Measurements from ENCODE around the gene KCND1.
A peak's percentile ranks its signal among the peaks of the same experiment; 100 is the strongest.

Gene KCND1

DNA sequence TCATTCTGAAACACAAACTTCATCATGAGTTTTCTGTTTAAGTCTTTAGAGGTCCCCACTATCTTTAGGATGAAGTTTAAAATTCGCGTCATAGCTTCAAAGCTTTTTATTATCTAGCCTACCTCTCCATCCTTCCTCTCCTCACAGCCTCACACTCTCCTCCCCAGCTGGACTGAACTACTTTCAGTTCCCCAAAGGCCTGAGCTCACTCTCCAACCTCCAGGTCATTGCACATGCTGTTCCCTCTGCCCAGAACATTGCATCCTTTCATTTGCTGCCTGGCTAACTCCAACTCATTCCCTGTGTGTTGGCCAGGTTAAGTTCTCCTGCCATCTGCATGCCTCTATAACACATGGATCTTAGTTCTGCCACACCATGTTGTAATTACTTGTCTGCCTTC, 11.4 kb downstream of the KCND1 start:
- H3K27ac ChIP-seq, result no peak overlapping the region
- ChIA-PET POLR2A (ENCODE audit: low non-redundant PET) (no interaction called here), CTCF (no interaction called here)
- DNase-seq (ENCODE audit: low spot score), result no peak
- TF ChIP-seq, protein P1, sequence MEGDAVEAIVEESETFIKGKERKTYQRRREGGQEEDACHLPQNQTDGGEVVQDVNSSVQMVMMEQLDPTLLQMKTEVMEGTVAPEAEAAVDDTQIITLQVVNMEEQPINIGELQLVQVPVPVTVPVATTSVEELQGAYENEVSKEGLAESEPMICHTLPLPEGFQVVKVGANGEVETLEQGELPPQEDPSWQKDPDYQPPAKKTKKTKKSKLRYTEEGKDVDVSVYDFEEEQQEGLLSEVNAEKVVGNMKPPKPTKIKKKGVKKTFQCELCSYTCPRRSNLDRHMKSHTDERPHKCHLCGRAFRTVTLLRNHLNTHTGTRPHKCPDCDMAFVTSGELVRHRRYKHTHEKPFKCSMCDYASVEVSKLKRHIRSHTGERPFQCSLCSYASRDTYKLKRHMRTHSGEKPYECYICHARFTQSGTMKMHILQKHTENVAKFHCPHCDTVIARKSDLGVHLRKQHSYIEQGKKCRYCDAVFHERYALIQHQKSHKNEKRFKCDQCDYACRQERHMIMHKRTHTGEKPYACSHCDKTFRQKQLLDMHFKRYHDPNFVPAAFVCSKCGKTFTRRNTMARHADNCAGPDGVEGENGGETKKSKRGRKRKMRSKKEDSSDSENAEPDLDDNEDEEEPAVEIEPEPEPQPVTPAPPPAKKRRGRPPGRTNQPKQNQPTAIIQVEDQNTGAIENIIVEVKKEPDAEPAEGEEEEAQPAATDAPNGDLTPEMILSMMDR (conservative IDR thresholded peaks at IDR 0.05; ENCODE audit: low read depth), result no peak

- ChIA-PET POLR2A (ENCODE audit: low non-redundant PET) (interaction anchor here (0.5 to 0.7 kb wide), 2 partner anchors 61 to 83 kb away, joined by 3 read pairs; partner anchors contain the start of gene TIMM17B), CTCF (interaction anchor here (0.8 to 1.3 kb wide), 2 partner anchors 14 to 207 kb away, joined by 5 read pairs; partner anchors contain the start of gene KCND1)
- H3K27ac ChIP-seq, result peak overlapping the region; percentile 93
- no peak for DNase-seq (ENCODE audit: low spot score)
- TF ChIP-seq, protein P1 (conservative IDR thresholded peaks at IDR 0.05; ENCODE audit: low read depth), result no peak
These were observed 13.0 kb downstream of the KCND1 start for GRCh38 chrX:48958635-48959094.

DNA sequence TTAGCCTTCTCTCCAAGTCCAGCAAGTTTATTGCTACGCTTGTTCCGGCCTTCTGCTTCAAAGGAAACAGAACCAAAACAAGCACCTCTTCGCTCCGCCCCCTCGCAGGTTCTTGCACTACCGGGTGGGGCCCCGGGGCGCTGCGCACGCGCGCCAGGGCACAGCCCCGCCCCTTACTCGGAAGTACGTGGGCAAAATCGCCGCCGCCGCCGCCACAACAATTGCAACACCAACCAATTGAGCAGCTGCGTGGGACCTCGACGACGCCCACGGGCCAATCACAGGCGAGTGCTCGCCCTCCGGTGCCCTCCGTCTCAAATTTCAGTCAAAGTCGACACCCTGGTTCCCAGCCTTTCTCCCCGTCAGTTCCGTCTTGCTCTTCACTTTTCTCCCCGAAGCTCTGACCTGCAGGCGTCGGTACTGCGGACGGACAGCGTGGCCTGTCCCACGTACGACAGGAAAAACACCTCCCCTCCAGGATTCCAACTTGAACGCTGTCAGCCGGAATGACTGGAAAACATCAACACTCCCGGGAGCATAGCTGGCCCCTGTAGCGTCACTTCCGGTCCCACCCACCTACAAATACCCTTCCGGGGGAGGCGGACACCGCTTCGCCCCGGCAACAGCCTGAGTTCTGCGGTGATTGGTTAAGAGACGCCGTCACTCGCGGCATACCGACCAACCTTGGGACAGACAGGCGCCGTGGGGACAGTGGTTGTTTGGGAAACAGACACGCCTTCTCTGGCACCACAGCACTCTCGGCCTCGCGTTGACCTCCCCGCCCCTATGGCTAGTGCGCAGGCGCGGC, 13.6 kb downstream of the KCND1 start:
- ChIA-PET CTCF (interaction anchor here (1.3 kb wide), 1 partner anchor 14 kb away, joined by 5 read pairs; the partner anchor contains the start of gene KCND1), POLR2A (ENCODE audit: low non-redundant PET) (interaction anchor here (0.5 to 0.7 kb wide), 2 partner anchors 84 to 278 kb away, joined by 3 read pairs; no protein-coding TSS in a partner anchor)
- DNase-seq (ENCODE audit: low spot score), result peak; percentile 95
- peak overlapping the region; percentile 93 for H3K27ac ChIP-seq
- TF ChIP-seq, protein P1 (conservative IDR thresholded peaks at IDR 0.05; ENCODE audit: low read depth), result no peak

DNA sequence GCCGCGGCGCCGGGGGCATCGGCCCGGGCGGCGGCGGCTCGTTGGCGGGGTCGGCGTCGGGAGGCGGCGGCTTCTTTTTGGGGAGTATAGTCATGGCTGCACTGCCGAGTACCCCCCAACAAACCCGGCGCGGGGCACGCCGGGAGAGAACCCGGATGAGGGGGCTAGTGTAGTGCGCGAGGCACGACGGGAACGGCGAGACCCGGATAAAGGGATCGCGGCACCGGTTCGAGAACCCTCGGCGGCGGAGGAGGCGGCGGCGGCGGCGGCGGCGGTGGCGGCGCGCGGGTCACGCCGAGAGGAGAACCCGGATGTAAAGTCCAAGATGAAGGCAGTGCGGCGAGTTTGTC, 14.2 kb downstream of the KCND1 start, which contains the start of gene OTUD5:
Gene OTUD5 (minus strand): TSS at position 131 of the 350 bp plus-strand sequence. CDS start 37 bp downstream, at position 94.
- H3K27ac ChIP-seq, result peak within 1 kb of the TSS; percentile 93
- TF ChIP-seq, protein P1 (conservative IDR thresholded peaks at IDR 0.05; ENCODE audit: low read depth), result no peak
- ChIA-PET CTCF (no interaction called here), POLR2A (ENCODE audit: low non-redundant PET) (interaction anchor here (0.5 kb wide), 1 partner anchor 278 kb away, joined by 3 read pairs; no protein-coding TSS in a partner anchor)
- peak; percentile 34 for DNase-seq (ENCODE audit: low spot score)

DNA sequence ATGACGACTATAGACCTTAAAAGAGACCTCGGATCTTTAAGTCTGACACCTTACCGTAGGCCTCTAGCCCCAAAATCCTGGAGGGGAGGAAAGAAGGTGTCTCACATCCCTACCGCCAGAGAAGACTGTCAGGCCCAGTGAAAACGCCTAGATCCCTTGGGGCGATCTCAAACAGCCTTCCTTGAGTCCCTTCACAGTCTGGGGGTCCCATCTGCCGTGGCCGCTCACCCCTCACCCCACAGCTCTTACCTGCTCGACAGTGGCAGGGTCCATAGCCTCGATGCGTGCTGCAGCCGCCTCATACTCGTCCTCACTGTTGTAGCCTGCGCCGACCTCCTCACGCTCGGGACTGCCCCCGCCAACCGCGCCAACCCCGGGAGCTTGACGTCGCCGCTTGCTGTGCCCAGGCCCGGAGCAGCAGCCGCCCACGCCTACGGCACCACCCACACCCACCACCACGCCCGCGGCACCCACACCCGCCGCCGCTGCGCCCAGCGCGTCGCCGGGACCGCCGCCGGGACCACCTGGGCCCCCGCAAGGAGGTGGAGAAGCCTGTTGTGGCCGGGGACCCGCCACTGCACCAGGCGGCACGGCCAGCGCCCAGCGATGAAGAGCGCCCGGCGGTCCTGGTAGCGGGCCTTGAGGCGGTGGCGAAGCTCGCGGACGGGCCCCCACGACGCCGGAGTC, 14.8 kb downstream of the KCND1 start:
- no peak for DNase-seq (ENCODE audit: low spot score)
- TF ChIP-seq, protein P1 (conservative IDR thresholded peaks at IDR 0.05; ENCODE audit: low read depth), result no peak
- ChIA-PET POLR2A (ENCODE audit: low non-redundant PET) (no interaction called here), CTCF (no interaction called here)
- peak overlapping the region; percentile 93 for H3K27ac ChIP-seq

DNA sequence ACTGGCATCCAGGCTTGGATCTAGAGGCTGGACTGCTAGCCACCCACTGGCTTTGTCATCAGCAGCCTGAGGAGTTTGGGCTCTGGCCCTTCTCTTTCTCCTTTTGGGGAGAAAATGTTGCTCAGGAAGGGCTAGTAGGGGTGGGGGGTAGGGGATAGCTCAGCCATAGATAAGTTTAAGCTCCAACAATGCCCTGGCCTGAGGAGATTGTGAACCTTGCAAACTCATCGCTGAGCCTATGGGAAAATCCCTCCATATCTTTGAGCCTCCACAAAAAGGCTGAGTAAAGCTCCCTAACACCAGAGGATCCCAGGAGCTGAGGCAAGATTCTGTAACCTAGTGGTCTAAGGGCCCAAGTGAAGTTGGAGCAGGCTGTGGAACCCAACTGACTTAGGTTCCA, 23.1 kb downstream of the KCND1 start:
- TF ChIP-seq, protein P1 (conservative IDR thresholded peaks at IDR 0.05; ENCODE audit: low read depth), result no peak
- ChIA-PET CTCF (interaction anchor here (0.6 kb wide), 1 partner anchor 355 kb away, joined by 3 read pairs; no protein-coding TSS in a partner anchor), POLR2A (ENCODE audit: low non-redundant PET) (no interaction called here)
- H3K27ac ChIP-seq, result no peak overlapping the region
- DNase-seq (ENCODE audit: low spot score), result no peak
